ENCODE results near the gene BNIP5. TPM values are rescaled to one million over a fixed set of nuclear protein-coding genes. Genes with fewer than 3 reads are reported as not detected.

The BNIP5 gene
- total RNA-seq, 1 donor from 2014 or later: not detected

GRCh38 chr6:36327919-36328236, 8.8 kb downstream of the BNIP5 start:
- DNase-seq (ENCODE audit: low spot score): no peak
- intact Hi-C loops (cut with DNase I): no loop called here

GRCh38 chr6:36327226-36327918, 9.3 kb downstream of the BNIP5 start:
- no peak for DNase-seq (ENCODE audit: low spot score)
- intact Hi-C loops (cut with DNase I): no loop called here

- intact Hi-C loops (cut with DNase I): no loop called here
- no peak for DNase-seq (ENCODE audit: low spot score)
Measured at GRCh38 chr6:36326356-36326995, 10.2 kb downstream of the BNIP5 start.

GRCh38 chr6:36324715-36325114, 12.0 kb downstream of the BNIP5 start:
- DNase-seq (ENCODE audit: low spot score): no peak
- intact Hi-C loops (cut with DNase I): no loop called here

- intact Hi-C loops (cut with DNase I): no loop called here
- no peak for DNase-seq (ENCODE audit: low spot score)
Measured at GRCh38 chr6:36324191-36324590, 12.5 kb downstream of the BNIP5 start.

GRCh38 chr6:36323062-36323461, 13.6 kb downstream of the BNIP5 start:
- DNase-seq (ENCODE audit: low spot score): no peak
- intact Hi-C loops (cut with DNase I): no loop called here

GRCh38 chr6:36322591-36322990, 14.1 kb downstream of the BNIP5 start:
- no peak for DNase-seq (ENCODE audit: low spot score)

GRCh38 chr6:36320475-36320874, 16.2 kb downstream of the BNIP5 start:
- no peak for DNase-seq (ENCODE audit: low spot score)

More at GRCh38 chr6:36322591-36322990, 14.1 kb downstream of the BNIP5 start:
- intact Hi-C loops (cut with DNase I): no loop called here

GRCh38 chr6:36319821-36320220, 16.9 kb downstream of the BNIP5 start:
- no peak for DNase-seq (ENCODE audit: low spot score)
- intact Hi-C loops (cut with DNase I): no loop called here

More at GRCh38 chr6:36320475-36320874, 16.2 kb downstream of the BNIP5 start:
- intact Hi-C loops (cut with DNase I): no loop called here

- intact Hi-C loops (cut with DNase I): no loop called here
- no peak for DNase-seq (ENCODE audit: low spot score)
Measured at GRCh38 chr6:36319436-36319762, 17.3 kb downstream of the BNIP5 start.

- no peak for DNase-seq (ENCODE audit: low spot score)
- intact Hi-C loops (cut with DNase I): no loop called here
Measured at GRCh38 chr6:36318690-36319435, 17.8 kb downstream of the BNIP5 start.

GRCh38 chr6:36317623-36318022, 19.1 kb downstream of the BNIP5 start:
- no peak for DNase-seq (ENCODE audit: low spot score)
- intact Hi-C loops (cut with DNase I): no loop called here

GRCh38 chr6:36315921-36316320, 20.8 kb downstream of the BNIP5 start:
- no peak for DNase-seq (ENCODE audit: low spot score)
- intact Hi-C loops (cut with DNase I): no loop called here

GRCh38 chr6:36314221-36315014, 22.3 kb downstream of the BNIP5 start:
- no peak for DNase-seq (ENCODE audit: low spot score)
- intact Hi-C loops (cut with DNase I): no loop called here

GRCh38 chr6:36313649-36313936, 23.1 kb downstream of the BNIP5 start:
- DNase-seq (ENCODE audit: low spot score): no peak
- intact Hi-C loops (cut with DNase I): no loop called here

- no peak for DNase-seq (ENCODE audit: low spot score)
- intact Hi-C loops (cut with DNase I): no loop called here
Measured at GRCh38 chr6:36312854-36313648, 23.6 kb downstream of the BNIP5 start.

- no peak for DNase-seq (ENCODE audit: low spot score)
- intact Hi-C loops (cut with DNase I): no loop called here
Measured at GRCh38 chr6:36309900-36310299, 26.8 kb downstream of the BNIP5 start.

GRCh38 chr6:36309203-36309602, 27.5 kb downstream of the BNIP5 start:
- intact Hi-C loops (cut with DNase I): no loop called here
- DNase-seq (ENCODE audit: low spot score): no peak

GRCh38 chr6:36308514-36308913, 28.2 kb downstream of the BNIP5 start:
- intact Hi-C loops (cut with DNase I): no loop called here
- DNase-seq (ENCODE audit: low spot score): no peak

- intact Hi-C loops (cut with DNase I): no loop called here
- no peak for DNase-seq (ENCODE audit: low spot score)
Measured at GRCh38 chr6:36306375-36306774, 30.3 kb downstream of the BNIP5 start.

Data from cardiac septum (tissue), 1 donor.